GM18519 (cell line): ENCODE results near the gene SCAF4.
"Not testable (repeated sequence)": the region's sequence is repeated elsewhere in the genome, so short reads cannot be mapped to it uniquely, and the experiment has no call there.

ENCODE experiments used
- ATAC-seq: cut with Tn5 transposase; IDR thresholded peaks from one replicate; pipeline ENCODE4 v1.9.1; 2021; ENCODE audit warnings: mild to moderate bottlenecking, moderate library complexity; ENCODE audit not compliant: unreplicated experiment, low FRiP score

Gene SCAF4

GRCh38 chr21:31743712-31744111, 11.8 kb upstream of the SCAF4 start:
- ATAC-seq, result no peak

GRCh38 chr21:31741116-31741515, 9.2 kb upstream of the SCAF4 start:
- ATAC-seq, result no peak

- ATAC-seq, result not testable (repeated sequence)
These were observed 5.9 kb upstream of the SCAF4 start for GRCh38 chr21:31737586-31738397.

GRCh38 chr21:31735511-31735992, 3.6 kb upstream of the SCAF4 start:
- ATAC-seq, result no peak

- no peak for ATAC-seq
These were observed 1.7 kb upstream of the SCAF4 start for GRCh38 chr21:31733551-31734149.

GRCh38 chr21:31732597-31733550, 956 bp upstream of the SCAF4 start:
- no peak for ATAC-seq

- no peak for ATAC-seq
These were observed 662 bp downstream of the SCAF4 start for GRCh38 chr21:31731056-31731856.

- no peak for ATAC-seq
These were observed 1.2 kb downstream of the SCAF4 start for GRCh38 chr21:31730712-31731055.

GRCh38 chr21:31729622-31730343, 2.1 kb downstream of the SCAF4 start:
- no peak for ATAC-seq

- no peak for ATAC-seq
These were observed 3.0 kb downstream of the SCAF4 start for GRCh38 chr21:31728952-31729351.

- no peak for ATAC-seq
These were observed 3.7 kb downstream of the SCAF4 start for GRCh38 chr21:31728191-31728590.

- ATAC-seq, result no peak
These were observed 4.7 kb downstream of the SCAF4 start for GRCh38 chr21:31727181-31727580.

- no peak for ATAC-seq
These were observed 5.5 kb downstream of the SCAF4 start for GRCh38 chr21:31726407-31726806.

GRCh38 chr21:31725202-31725839, 6.6 kb downstream of the SCAF4 start:
- ATAC-seq, result no peak

GRCh38 chr21:31724552-31724951, 7.4 kb downstream of the SCAF4 start:
- ATAC-seq, result no peak

GRCh38 chr21:31721381-31721780, 10.5 kb downstream of the SCAF4 start:
- no peak for ATAC-seq

- ATAC-seq, result no peak
These were observed 11.2 kb downstream of the SCAF4 start for GRCh38 chr21:31720739-31721138.

- ATAC-seq, result no peak
These were observed 11.6 kb downstream of the SCAF4 start for GRCh38 chr21:31720330-31720729.

- ATAC-seq, result no peak
These were observed 15.8 kb downstream of the SCAF4 start for GRCh38 chr21:31716106-31716505.
